Vagina (tissue), 2 donors: ENCODE data around the gene CEACAM3. TPM values are rescaled to one million over a fixed set of nuclear protein-coding genes. Genes with fewer than 3 reads are reported as not detected.
A peak's percentile ranks its signal among the peaks of the same experiment; 100 is the strongest.

ENCODE experiments used
- DNase-seq, 2 donors: peaks; one replicate each; pipeline ENCODE4 v3.0.0-alpha.2; 2017; ENCODE audit errors: extremely low spot score in 2 of 2
- H3K27ac ChIP-seq: fragments of 200-600 bp; sonication (generic); one replicate; pipeline ENCODE4 v1.5.1; 2019
- H3K27me3 ChIP-seq: fragments of 200-600 bp; sonication (generic); one replicate; pipeline ENCODE4 v1.5.1; 2019
- H3K36me3 ChIP-seq, 2 donors: fragments of 200-600 bp; sonication (generic); one replicate each; pipeline ENCODE4 v1.5.1; 2017 to 2019
- H3K4me1 ChIP-seq: fragments of 200-600 bp; sonication (generic); one replicate; pipeline ENCODE4 v1.5.1; 2019
- H3K4me3 ChIP-seq, 2 donors: fragments of 200-600 bp; sonication (generic); 1 replicate in 1 of 2; 2 replicates in 1 of 2; pipeline ENCODE4 v1.5.1; 2016 to 2019
- H3K9me3 ChIP-seq: fragments of 200-600 bp; sonication (generic); one replicate; pipeline ENCODE4 v1.5.1; 2019
- POLR2A ChIP-seq, 2 donors: fragments of 450-650 bp; IDR thresholded peaks; one replicate each; pipeline ENCODE4 v1.6.1; 2017; ENCODE audit warnings: antibody characterized with exemption in 2 of 2, mild to moderate bottlenecking in 2 of 2, moderate library complexity in 2 of 2
- POLR2AphosphoS5 ChIP-seq, 2 donors: sonication (generic); formaldehyde crosslinking; IDR thresholded peaks; one replicate each; pipeline ENCODE4 v1.9.0; 2017; ENCODE audit warnings: antibody characterized with exemption in 2 of 2, mild to moderate bottlenecking in 2 of 2, low read depth in 1 of 2; ENCODE audit not compliant: insufficient read depth in 1 of 2
- intact Hi-C: fragments of 100-400 bp; cut with DNase I; formaldehyde crosslinking; loops from one replicate; pipeline ENCODE4 v1.15.1; 2023
- total RNA-seq: library from RNA; depleted of rRNA; stranded (reverse); fragments of >200 nt; gene quantifications from one replicate; pipeline ENCODE4 v1.2.3, GENCODE V29; 2016
- TF ChIP-seq, protein P1 (sequence below), 3 experiments: fragments of 450-650 bp in 2 of 3; fragments of 200-600 bp in 1 of 3; sonication (generic) in 1 of 3; IDR thresholded peaks; one replicate each; pipeline ENCODE4 v1.5.1; 2017 to 2019; ENCODE audit warnings: antibody characterized with exemption in 3 of 3, mild to moderate bottlenecking in 2 of 3, moderate library complexity in 2 of 3

The CEACAM3 gene
- total RNA-seq, 1 donor from 2014 or later: not detected

- no peak for DNase-seq
- Histone ChIP-seq H3K27ac (no peak overlapping the region), H3K9me3 (no peaks in the 10 kb centered on the region), H3K36me3 (no peaks in the 10 kb centered on the region), H3K4me1 (no peaks in the 10 kb centered on the region), H3K4me3 (no peak overlapping the region), H3K27me3 (no peaks in the 10 kb centered on the region)
- intact Hi-C loops: no loop called here
- TF ChIP-seq POLR2A (IDR thresholded peaks at IDR 0.05) (no peak), POLR2AphosphoS5 (IDR thresholded peaks at IDR 0.05; ENCODE audit: insufficient read depth in 1 of 2, low read depth in 1 of 2) (no peak)
- TF ChIP-seq, protein P1, sequence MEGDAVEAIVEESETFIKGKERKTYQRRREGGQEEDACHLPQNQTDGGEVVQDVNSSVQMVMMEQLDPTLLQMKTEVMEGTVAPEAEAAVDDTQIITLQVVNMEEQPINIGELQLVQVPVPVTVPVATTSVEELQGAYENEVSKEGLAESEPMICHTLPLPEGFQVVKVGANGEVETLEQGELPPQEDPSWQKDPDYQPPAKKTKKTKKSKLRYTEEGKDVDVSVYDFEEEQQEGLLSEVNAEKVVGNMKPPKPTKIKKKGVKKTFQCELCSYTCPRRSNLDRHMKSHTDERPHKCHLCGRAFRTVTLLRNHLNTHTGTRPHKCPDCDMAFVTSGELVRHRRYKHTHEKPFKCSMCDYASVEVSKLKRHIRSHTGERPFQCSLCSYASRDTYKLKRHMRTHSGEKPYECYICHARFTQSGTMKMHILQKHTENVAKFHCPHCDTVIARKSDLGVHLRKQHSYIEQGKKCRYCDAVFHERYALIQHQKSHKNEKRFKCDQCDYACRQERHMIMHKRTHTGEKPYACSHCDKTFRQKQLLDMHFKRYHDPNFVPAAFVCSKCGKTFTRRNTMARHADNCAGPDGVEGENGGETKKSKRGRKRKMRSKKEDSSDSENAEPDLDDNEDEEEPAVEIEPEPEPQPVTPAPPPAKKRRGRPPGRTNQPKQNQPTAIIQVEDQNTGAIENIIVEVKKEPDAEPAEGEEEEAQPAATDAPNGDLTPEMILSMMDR (IDR thresholded peaks at IDR 0.05): no peak
Measured at GRCh38 chr19:41813911-41814310, 17.5 kb downstream of the CEACAM3 start.

GRCh38 chr19:41815301-41815700, 18.9 kb downstream of the CEACAM3 start:
- Histone ChIP-seq H3K4me3 (no peak overlapping the region), H3K27me3 (no peaks in the 10 kb centered on the region), H3K4me1 (no peaks in the 10 kb centered on the region), H3K27ac (no peak overlapping the region), H3K9me3 (no peaks in the 10 kb centered on the region), H3K36me3 (no peaks in the 10 kb centered on the region)
- TF ChIP-seq POLR2AphosphoS5 (IDR thresholded peaks at IDR 0.05; ENCODE audit: insufficient read depth in 1 of 2, low read depth in 1 of 2) (no peak), POLR2A (IDR thresholded peaks at IDR 0.05) (no peak)
- TF ChIP-seq, protein P1 (IDR thresholded peaks at IDR 0.05): no peak
- DNase-seq: no peak
- intact Hi-C loops: no loop called here

DNA sequence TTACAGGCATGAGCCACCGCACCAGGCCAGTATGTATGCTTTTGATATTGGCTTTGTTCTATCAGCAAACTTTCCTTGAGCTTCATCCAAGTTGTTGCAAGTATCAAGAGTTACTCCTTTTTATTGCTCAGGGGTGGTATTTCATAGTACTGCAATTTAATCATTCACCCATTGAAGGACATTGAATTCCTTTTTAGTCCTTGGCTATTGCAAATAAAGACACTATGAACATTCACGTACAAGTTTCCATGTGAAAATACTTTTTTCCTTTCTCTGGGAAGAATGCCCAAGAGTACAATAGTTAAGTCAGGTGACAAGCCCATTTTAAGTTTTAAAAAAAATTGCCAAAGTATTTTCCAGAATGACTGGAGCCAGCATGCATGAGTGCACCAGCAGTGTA, 20.4 kb downstream of the CEACAM3 start:
- TF ChIP-seq POLR2A (IDR thresholded peaks at IDR 0.05) (no peak), POLR2AphosphoS5 (IDR thresholded peaks at IDR 0.05; ENCODE audit: insufficient read depth in 1 of 2, low read depth in 1 of 2) (no peak)
- TF ChIP-seq, protein P1 (IDR thresholded peaks at IDR 0.05): no peak
- Histone ChIP-seq H3K36me3 (no peaks in the 10 kb centered on the region), H3K4me3 (no peak overlapping the region), H3K27ac (no peak overlapping the region), H3K9me3 (no peaks in the 10 kb centered on the region), H3K4me1 (no peaks in the 10 kb centered on the region), H3K27me3 (no peaks in the 10 kb centered on the region)
- intact Hi-C loops: no loop called here
- no peak for DNase-seq

GRCh38 chr19:41821003-41821735, 24.8 kb downstream of the CEACAM3 start:
- Histone ChIP-seq H3K27ac (no peak overlapping the region), H3K4me3 (no peak overlapping the region), H3K36me3 (no peaks in the 10 kb centered on the region), H3K27me3 (no peaks in the 10 kb centered on the region), H3K4me1 (no peaks in the 10 kb centered on the region), H3K9me3 (no peaks in the 10 kb centered on the region)
- TF ChIP-seq, protein P1 (IDR thresholded peaks at IDR 0.05): peak in 2 of 3 experiments; percentile 9 to 14
- TF ChIP-seq POLR2AphosphoS5 (IDR thresholded peaks at IDR 0.05; ENCODE audit: insufficient read depth in 1 of 2, low read depth in 1 of 2) (no peak), POLR2A (IDR thresholded peaks at IDR 0.05) (no peak)
- DNase-seq: no peak
- intact Hi-C loops: no loop called here

DNA sequence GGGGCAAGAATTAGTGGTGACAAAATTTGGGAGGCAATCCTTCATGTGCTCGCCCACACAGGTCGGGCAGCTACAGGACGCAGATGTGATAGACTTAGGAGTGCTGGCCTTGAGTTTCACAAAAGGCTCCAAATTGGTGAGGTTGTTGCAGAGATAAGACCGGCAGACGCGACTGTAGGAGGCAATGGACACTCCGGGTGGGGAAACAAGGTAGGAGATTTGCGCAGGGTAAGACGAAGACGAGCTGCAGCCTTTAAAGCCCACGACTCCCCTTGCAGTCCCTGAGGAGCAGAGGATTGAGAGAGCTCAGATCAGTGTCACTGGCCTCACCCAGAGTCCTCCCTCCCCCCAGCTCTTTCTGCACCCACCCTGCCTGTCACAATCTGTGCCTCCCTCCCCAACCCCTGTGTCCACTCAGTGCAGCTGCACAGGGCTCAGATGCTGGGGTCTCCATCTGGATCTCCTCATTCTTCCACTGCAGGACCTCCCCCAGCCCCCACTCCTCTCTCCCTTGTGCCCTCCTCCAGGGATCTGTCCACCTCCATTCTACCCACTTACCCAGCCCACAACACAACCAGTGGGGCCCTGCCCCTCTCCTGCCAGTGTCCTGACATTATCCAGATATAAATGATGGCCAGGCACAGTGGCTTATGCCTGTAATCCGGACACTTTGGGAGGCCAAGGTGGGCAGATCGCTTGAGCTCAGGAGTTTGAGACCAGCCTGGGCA, 41.8 kb downstream of the CEACAM3 start:
- intact Hi-C loops: no loop called here
- Histone ChIP-seq H3K4me3 (no peak overlapping the region), H3K27ac (no peak overlapping the region), H3K27me3 (no peaks in the 10 kb centered on the region), H3K9me3 (no peaks in the 10 kb centered on the region), H3K4me1 (no peaks in the 10 kb centered on the region), H3K36me3 (no peaks in the 10 kb centered on the region)
- DNase-seq: no peak
- TF ChIP-seq, protein P1 (IDR thresholded peaks at IDR 0.05): no peak
- TF ChIP-seq POLR2AphosphoS5 (IDR thresholded peaks at IDR 0.05; ENCODE audit: insufficient read depth in 1 of 2, low read depth in 1 of 2) (no peak), POLR2A (IDR thresholded peaks at IDR 0.05) (no peak)
